Endodermal cell (in vitro differentiated cells): ENCODE data around the gene MB21D2. TPM values are rescaled to one million over a fixed set of nuclear protein-coding genes. Genes with fewer than 3 reads are reported as not detected.

ENCODE experiments used
- DNase-seq: peaks from one replicate; pipeline ENCODE4 v3.0.0-alpha.2; 2017
- H3K27ac ChIP-seq: 2 replicates; pipeline ENCODE4 v1.5.1; 2013; ENCODE audit warnings: mild to moderate bottlenecking, low read depth, low read length, moderate library complexity
- H3K27me3 ChIP-seq: 2 replicates; pipeline ENCODE4 v1.6.1; 2013; ENCODE audit warnings: mild to moderate bottlenecking, low read length, moderate library complexity; ENCODE audit not compliant: insufficient read depth, control insufficient read depth, poor library complexity, severe bottlenecking
- H3K36me3 ChIP-seq: 2 replicates; pipeline ENCODE4 v1.7.0; 2013; ENCODE audit warnings: mild to moderate bottlenecking, low read length, moderate library complexity; ENCODE audit not compliant: control insufficient read depth, insufficient read depth
- H3K4me1 ChIP-seq: one replicate; pipeline ENCODE4 v1.7.0; 2013; ENCODE audit warnings: low read length; ENCODE audit not compliant: control insufficient read depth, insufficient read depth
- H3K4me3 ChIP-seq: 2 replicates; pipeline ENCODE4 v1.5.1; 2013; ENCODE audit warnings: mild to moderate bottlenecking, low read length, moderate library complexity
- H3K9ac ChIP-seq: 2 replicates; pipeline ENCODE4 v1.6.1; 2013; ENCODE audit warnings: mild to moderate bottlenecking, low read length, moderate library complexity; ENCODE audit not compliant: poor library complexity, severe bottlenecking; ENCODE audit errors: extremely low read depth
- H3K9me3 ChIP-seq: 2 replicates; pipeline ENCODE4 v1.6.1; 2013; ENCODE audit warnings: mild to moderate bottlenecking, low read length, moderate library complexity; ENCODE audit not compliant: control insufficient read depth
- H3K27ac Mint-ChIP-seq: 2 replicates; pipeline ENCODE4 v1.8.0; 2020; ENCODE audit warnings: mixed read lengths
- H3K27me3 Mint-ChIP-seq: 2 replicates; pipeline ENCODE4 v1.8.0; 2021; ENCODE audit warnings: mild to moderate bottlenecking, mixed read lengths; ENCODE audit not compliant: insufficient read depth
- H3K36me3 Mint-ChIP-seq: 2 replicates; pipeline ENCODE4 v1.8.0; 2020; ENCODE audit warnings: low read depth, mixed read lengths
- H3K4me1 Mint-ChIP-seq: 2 replicates; pipeline ENCODE4 v1.8.0; 2020; ENCODE audit warnings: mixed read lengths
- H3K4me3 Mint-ChIP-seq: 2 replicates; pipeline ENCODE4 v1.8.0; 2020; ENCODE audit warnings: mild to moderate bottlenecking, moderate library complexity, mixed read lengths
- H3K9me3 Mint-ChIP-seq: 2 replicates; pipeline ENCODE4 v1.8.0; 2020; ENCODE audit warnings: mild to moderate bottlenecking, mixed read lengths
- WGBS, 2 experiments: methylation state at CpG; one replicate each; pipeline versions ENCODE4 v1.1.5 to v1.1.7; 2013; ENCODE audit warnings: missing lambda C conversion rate in 2 of 2, mixed read lengths in 1 of 2; ENCODE audit not compliant: insufficient coverage in 1 of 2, insufficient read length in 1 of 2; 5-methylcytosine and 5-hydroxymethylcytosine counted together
- total RNA-seq, 2 donors: library from RNA; stranded (reverse); fragmentation: NEBNext Ultra II Directional in 1 of 2; extraction: Animal tissue kit (Norgen Biotek cat#: 25700) in 1 of 2; gene quantifications; 2 replicates in 1 of 2; 3 replicates in 1 of 2; pipeline ENCODE4 v1.2.1, GENCODE V29; 2021
- TF ChIP-seq, protein P1 (sequence below): fragments of 200-600 bp; sonication (generic); conservative IDR thresholded peaks from 2 replicates; pipeline ENCODE4 v1.5.0; 2021; ENCODE audit warnings: antibody characterized with exemption, mild to moderate bottlenecking

MB21D2 gene
- total RNA-seq, 2 donors from 2014 or later, result 5.7 to 6.9 TPM

DNA sequence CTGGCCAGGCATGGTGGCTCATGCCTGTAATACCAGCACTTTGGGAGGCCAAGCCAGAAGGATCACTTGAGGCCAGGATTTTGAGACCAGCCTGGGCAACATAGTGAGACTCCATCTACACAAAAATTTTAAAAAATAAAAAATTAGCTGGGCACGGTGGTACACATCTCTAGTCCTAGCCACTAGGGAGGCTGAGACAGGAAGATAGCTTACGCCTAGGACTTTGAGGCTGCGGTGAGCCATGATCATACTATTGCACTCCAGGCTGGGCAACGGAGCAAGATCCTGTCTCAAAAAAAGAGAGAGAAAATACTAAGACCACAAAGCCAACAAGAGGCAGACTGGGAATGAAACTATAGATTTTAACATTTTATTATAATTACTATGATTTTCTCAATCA is 4.1 kb downstream of the MB21D2 start:
- Histone ChIP-seq H3K9ac (no peak overlapping the region), H3K27me3 (no peaks in the 10 kb centered on the region), H3K9me3 (no peaks in the 10 kb centered on the region), H3K27ac (no peak overlapping the region), H3K36me3 (no peaks in the 10 kb centered on the region), H3K4me1 (peaks cover 6% of the 10 kb centered on the region), H3K4me3 (no peak overlapping the region)
- peaks cover 20% of the 10 kb centered on the region for H3K4me1 Mint-ChIP-seq
- WGBS, 2 experiments, result 95% methylated on average over 4 of the region's 4 CpGs
- H3K27ac Mint-ChIP-seq, result no peak overlapping the region
- TF ChIP-seq, protein P1, sequence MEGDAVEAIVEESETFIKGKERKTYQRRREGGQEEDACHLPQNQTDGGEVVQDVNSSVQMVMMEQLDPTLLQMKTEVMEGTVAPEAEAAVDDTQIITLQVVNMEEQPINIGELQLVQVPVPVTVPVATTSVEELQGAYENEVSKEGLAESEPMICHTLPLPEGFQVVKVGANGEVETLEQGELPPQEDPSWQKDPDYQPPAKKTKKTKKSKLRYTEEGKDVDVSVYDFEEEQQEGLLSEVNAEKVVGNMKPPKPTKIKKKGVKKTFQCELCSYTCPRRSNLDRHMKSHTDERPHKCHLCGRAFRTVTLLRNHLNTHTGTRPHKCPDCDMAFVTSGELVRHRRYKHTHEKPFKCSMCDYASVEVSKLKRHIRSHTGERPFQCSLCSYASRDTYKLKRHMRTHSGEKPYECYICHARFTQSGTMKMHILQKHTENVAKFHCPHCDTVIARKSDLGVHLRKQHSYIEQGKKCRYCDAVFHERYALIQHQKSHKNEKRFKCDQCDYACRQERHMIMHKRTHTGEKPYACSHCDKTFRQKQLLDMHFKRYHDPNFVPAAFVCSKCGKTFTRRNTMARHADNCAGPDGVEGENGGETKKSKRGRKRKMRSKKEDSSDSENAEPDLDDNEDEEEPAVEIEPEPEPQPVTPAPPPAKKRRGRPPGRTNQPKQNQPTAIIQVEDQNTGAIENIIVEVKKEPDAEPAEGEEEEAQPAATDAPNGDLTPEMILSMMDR, result no peak
- H3K27me3 Mint-ChIP-seq, result peaks cover 6% of the 10 kb centered on the region
- no peaks in the 10 kb centered on the region for H3K36me3 Mint-ChIP-seq
- no peaks in the 10 kb centered on the region for H3K9me3 Mint-ChIP-seq
- no peak for DNase-seq
- H3K4me3 Mint-ChIP-seq, result no peak overlapping the region

GRCh38 chr3:192911293-192911692 is 6.4 kb downstream of the MB21D2 start:
- TF ChIP-seq, protein P1, result no peak
- Histone ChIP-seq H3K36me3 (no peaks in the 10 kb centered on the region), H3K4me3 (no peak overlapping the region), H3K4me1 (peaks cover 6% of the 10 kb centered on the region), H3K27me3 (no peaks in the 10 kb centered on the region), H3K9ac (no peak overlapping the region), H3K27ac (no peak overlapping the region), H3K9me3 (no peaks in the 10 kb centered on the region)
- Mint-ChIP-seq H3K4me3 (no peak overlapping the region), H3K36me3 (peaks cover 4% of the 10 kb centered on the region), H3K27ac (no peak overlapping the region), H3K9me3 (no peaks in the 10 kb centered on the region), H3K4me1 (peaks cover 14% of the 10 kb centered on the region), H3K27me3 (peaks cover 6% of the 10 kb centered on the region)
- 87 to 88% methylated on average over 1 of the region's 1 CpG for WGBS, 2 experiments
- no peak for DNase-seq

- Histone ChIP-seq H3K27ac (no peak overlapping the region), H3K4me1 (no peaks in the 10 kb centered on the region), H3K9me3 (peaks cover 20% of the 10 kb centered on the region), H3K9ac (no peak overlapping the region), H3K36me3 (peaks cover 11% of the 10 kb centered on the region), H3K4me3 (no peak overlapping the region), H3K27me3 (peaks cover 7% of the 10 kb centered on the region)
- peaks cover 13% of the 10 kb centered on the region for H3K9me3 Mint-ChIP-seq
- H3K36me3 Mint-ChIP-seq, result peaks cover 16% of the 10 kb centered on the region
- 66 to 94% methylated on average over 2 to 4 of the region's 4 CpGs for WGBS, 2 experiments
- peaks cover 25% of the 10 kb centered on the region for H3K27me3 Mint-ChIP-seq
- no peaks in the 10 kb centered on the region for H3K4me1 Mint-ChIP-seq
- TF ChIP-seq, protein P1, result no peak
- H3K4me3 Mint-ChIP-seq, result no peak overlapping the region
- no peak for DNase-seq
- no peak overlapping the region for H3K27ac Mint-ChIP-seq
Measured at GRCh38 chr3:192907784-192908183, 9.9 kb downstream of the MB21D2 start.
